Smooth muscle cell (in vitro differentiated cells): ENCODE results near the gene ACD. TPM values are rescaled to one million over a fixed set of nuclear protein-coding genes. Genes with fewer than 3 reads are reported as not detected.

Experiments
- DNase-seq: peaks from one replicate; lab custom pipeline; 2025; ENCODE audit not compliant: unreplicated experiment; lab: John Stamatoyannopoulos, UW
- H2AFZ ChIP-seq: fragments of 200-600 bp; sonication (generic); 2 replicates; pipeline ENCODE4 v1.6.0; 2016; ENCODE audit warnings: antibody characterized with exemption, low read depth, mild to moderate bottlenecking
- H3F3A ChIP-seq: fragments of 200-600 bp; sonication (generic); 2 replicates; pipeline ENCODE4 v1.6.0; 2017; ENCODE audit warnings: antibody characterized with exemption, low read depth
- H3K27ac ChIP-seq: fragments of 200-600 bp; sonication (generic); 2 replicates; pipeline ENCODE4 v1.5.1; 2016; ENCODE audit warnings: low read depth, mild to moderate bottlenecking
- H3K27me3 ChIP-seq: fragments of 200-600 bp; sonication (generic); 2 replicates; pipeline ENCODE4 v1.6.1; 2016; ENCODE audit warnings: low read depth, mild to moderate bottlenecking
- H3K36me3 ChIP-seq: fragments of 200-600 bp; sonication (generic); 2 replicates; pipeline ENCODE4 v1.5.1; 2016; ENCODE audit warnings: low read depth
- H3K4me1 ChIP-seq: fragments of 200-600 bp; sonication (generic); 2 replicates; pipeline ENCODE4 v1.5.1; 2016; ENCODE audit warnings: low read depth
- H3K4me2 ChIP-seq: fragments of 200-600 bp; sonication (generic); 2 replicates; pipeline ENCODE4 v1.6.0; 2016; ENCODE audit warnings: mild to moderate bottlenecking
- H3K4me3 ChIP-seq: fragments of 200-600 bp; sonication (generic); 2 replicates; pipeline ENCODE4 v1.5.1; 2016; ENCODE audit warnings: mild to moderate bottlenecking
- H3K79me2 ChIP-seq: fragments of 200-600 bp; sonication (generic); 2 replicates; pipeline ENCODE4 v1.6.0; 2016; ENCODE audit warnings: low read depth, mild to moderate bottlenecking
- H3K9ac ChIP-seq: fragments of 200-600 bp; sonication (generic); 2 replicates; pipeline ENCODE4 v1.6.0; 2016; ENCODE audit warnings: low read depth
- H3K9me3 ChIP-seq: fragments of 200-600 bp; sonication (generic); replicated peaks from 2 replicates; pipeline ENCODE4 v1.5.1; 2016; ENCODE audit warnings: low read depth
- H4K20me1 ChIP-seq: fragments of 200-600 bp; sonication (generic); 2 replicates; pipeline ENCODE4 v1.6.0; 2016; ENCODE audit warnings: low read depth
- WGBS: methylation state at CpG from one replicate; pipeline ENCODE4 v1.1.7; 2016; ENCODE audit warnings: low lambda C conversion rate; 5-methylcytosine and 5-hydroxymethylcytosine counted together
- polyA plus RNA-seq: library from polyadenylated mRNA; unstranded; fragments of >200 nt; fragmentation: Nextera tagmentation; extraction: Ambion mirVana; gene quantifications from 2 replicates; pipeline ENCODE4 v1.2.1, GENCODE V29; 2016
- total RNA-seq: library from RNA; depleted of rRNA; stranded (reverse); fragments of >200 nt; gene quantifications from 2 replicates; pipeline ENCODE4 v1.2.3, GENCODE V29; 2014
- TF ChIP-seq, protein P1 (sequence below): fragments of 200-600 bp; sonication (generic); IDR thresholded peaks from 2 replicates; pipeline ENCODE4 v1.5.1; 2017; ENCODE audit warnings: borderline replicate concordance, mild to moderate bottlenecking, antibody characterized with exemption; ENCODE audit not compliant: insufficient read depth, poor library complexity, severe bottlenecking

Gene ACD
- total and polyA plus RNA-seq, 2 experiments from 2014 or later = 21.9 to 31.7 TPM

DNA sequence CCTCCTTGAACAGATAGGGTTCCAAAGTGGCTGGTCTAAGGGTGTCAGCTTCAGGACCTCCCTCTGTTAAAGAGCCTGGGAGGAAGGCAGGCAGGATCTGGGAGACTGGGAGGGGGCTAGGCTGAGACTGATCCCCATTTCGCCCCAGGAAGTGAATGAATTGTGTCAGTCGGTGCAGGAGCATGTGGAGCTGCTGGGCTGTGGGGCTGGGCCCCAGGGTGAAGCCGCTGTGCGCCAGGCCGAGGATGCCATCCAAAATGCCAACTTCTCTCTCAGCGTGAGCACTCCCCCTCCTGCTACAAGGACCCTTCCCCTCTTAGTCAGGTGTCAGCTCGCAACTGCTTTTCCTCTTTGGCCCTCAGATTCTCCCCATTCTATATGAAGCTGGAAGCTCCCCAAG lies 9.0 kb downstream of the ACD start:
- TF ChIP-seq, protein P1, sequence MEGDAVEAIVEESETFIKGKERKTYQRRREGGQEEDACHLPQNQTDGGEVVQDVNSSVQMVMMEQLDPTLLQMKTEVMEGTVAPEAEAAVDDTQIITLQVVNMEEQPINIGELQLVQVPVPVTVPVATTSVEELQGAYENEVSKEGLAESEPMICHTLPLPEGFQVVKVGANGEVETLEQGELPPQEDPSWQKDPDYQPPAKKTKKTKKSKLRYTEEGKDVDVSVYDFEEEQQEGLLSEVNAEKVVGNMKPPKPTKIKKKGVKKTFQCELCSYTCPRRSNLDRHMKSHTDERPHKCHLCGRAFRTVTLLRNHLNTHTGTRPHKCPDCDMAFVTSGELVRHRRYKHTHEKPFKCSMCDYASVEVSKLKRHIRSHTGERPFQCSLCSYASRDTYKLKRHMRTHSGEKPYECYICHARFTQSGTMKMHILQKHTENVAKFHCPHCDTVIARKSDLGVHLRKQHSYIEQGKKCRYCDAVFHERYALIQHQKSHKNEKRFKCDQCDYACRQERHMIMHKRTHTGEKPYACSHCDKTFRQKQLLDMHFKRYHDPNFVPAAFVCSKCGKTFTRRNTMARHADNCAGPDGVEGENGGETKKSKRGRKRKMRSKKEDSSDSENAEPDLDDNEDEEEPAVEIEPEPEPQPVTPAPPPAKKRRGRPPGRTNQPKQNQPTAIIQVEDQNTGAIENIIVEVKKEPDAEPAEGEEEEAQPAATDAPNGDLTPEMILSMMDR = no peak
- Histone ChIP-seq H3K4me2 (no peak overlapping the region), H3K36me3 (no peaks in the 10 kb centered on the region), H3K4me1 (no peaks in the 10 kb centered on the region), H3K9ac (no peak overlapping the region), H3F3A (no peaks in the 10 kb centered on the region), H4K20me1 (no peaks in the 10 kb centered on the region), H3K27ac (no peak overlapping the region), H3K9me3 (no peaks in the 10 kb centered on the region), H3K27me3 (peaks cover 34% of the 10 kb centered on the region), H3K79me2 (no peaks in the 10 kb centered on the region), H3K4me3 (no peak overlapping the region), H2AFZ (no peak overlapping the region)
- DNase-seq = no peak
- WGBS = 92% methylated on average over 6 of the region's 7 CpGs

DNA sequence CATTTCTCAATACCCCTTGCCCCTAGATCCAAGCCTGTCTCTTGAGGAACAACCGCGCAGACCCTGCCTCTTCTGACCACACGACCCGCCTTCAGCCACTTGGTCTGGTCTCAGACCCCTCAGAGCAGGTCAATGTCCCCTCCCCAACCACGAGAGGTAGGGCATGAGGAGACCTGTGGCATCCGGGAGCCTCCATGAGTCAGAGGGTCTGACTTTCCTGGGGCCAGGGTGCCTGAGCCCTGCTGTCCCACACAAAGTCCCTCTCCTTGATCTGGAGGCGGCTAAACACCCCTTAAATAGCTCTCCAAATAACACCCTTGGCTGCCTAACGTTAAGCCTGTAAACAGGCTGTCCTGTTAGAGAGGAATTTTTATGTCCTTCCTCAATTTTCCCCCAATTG lies 10.0 kb downstream of the ACD start:
- DNase-seq = no peak
- Histone ChIP-seq H3K4me2 (no peak overlapping the region), H4K20me1 (no peaks in the 10 kb centered on the region), H3K27ac (no peak overlapping the region), H3K4me3 (no peak overlapping the region), H3K4me1 (no peaks in the 10 kb centered on the region), H3K9me3 (no peaks in the 10 kb centered on the region), H3F3A (no peaks in the 10 kb centered on the region), H3K27me3 (peaks cover 43% of the 10 kb centered on the region), H3K36me3 (no peaks in the 10 kb centered on the region), H3K79me2 (no peaks in the 10 kb centered on the region), H3K9ac (no peak overlapping the region), H2AFZ (no peak overlapping the region)
- 80% methylated on average over 8 of the region's 8 CpGs for WGBS
- TF ChIP-seq, protein P1 = no peak

DNA sequence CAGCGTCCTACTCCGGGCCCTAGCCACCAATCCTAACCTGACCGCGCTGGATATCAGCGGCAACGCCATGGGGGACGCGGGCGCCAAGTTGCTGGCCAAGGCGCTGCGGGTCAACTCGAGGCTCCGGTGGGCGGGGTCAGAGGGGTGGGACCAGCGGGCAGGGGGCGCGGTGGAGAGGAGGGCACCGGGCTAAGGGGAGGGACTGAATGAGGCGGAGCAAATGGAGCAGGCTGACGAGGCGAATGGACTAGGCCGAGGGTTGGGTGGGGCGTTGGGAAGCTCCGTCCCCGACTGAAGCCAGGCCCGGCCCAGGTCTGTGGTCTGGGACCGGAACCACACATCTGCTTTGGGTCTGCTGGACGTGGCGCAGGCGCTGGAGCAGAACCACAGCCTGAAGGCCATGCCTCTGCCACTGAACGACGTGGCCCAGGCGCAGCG lies 10.5 kb downstream of the ACD start:
- TF ChIP-seq, protein P1 = no peak
- Histone ChIP-seq H2AFZ (no peak overlapping the region), H3K79me2 (no peaks in the 10 kb centered on the region), H3K9ac (no peak overlapping the region), H3K27ac (no peak overlapping the region), H3K27me3 (peaks cover 49% of the 10 kb centered on the region), H3K4me2 (no peak overlapping the region), H3K4me1 (no peaks in the 10 kb centered on the region), H3F3A (no peaks in the 10 kb centered on the region), H3K4me3 (no peak overlapping the region), H3K36me3 (no peaks in the 10 kb centered on the region), H3K9me3 (no peaks in the 10 kb centered on the region), H4K20me1 (no peaks in the 10 kb centered on the region)
- WGBS = 52% methylated on average over 26 of the region's 34 CpGs
- no peak for DNase-seq

DNA sequence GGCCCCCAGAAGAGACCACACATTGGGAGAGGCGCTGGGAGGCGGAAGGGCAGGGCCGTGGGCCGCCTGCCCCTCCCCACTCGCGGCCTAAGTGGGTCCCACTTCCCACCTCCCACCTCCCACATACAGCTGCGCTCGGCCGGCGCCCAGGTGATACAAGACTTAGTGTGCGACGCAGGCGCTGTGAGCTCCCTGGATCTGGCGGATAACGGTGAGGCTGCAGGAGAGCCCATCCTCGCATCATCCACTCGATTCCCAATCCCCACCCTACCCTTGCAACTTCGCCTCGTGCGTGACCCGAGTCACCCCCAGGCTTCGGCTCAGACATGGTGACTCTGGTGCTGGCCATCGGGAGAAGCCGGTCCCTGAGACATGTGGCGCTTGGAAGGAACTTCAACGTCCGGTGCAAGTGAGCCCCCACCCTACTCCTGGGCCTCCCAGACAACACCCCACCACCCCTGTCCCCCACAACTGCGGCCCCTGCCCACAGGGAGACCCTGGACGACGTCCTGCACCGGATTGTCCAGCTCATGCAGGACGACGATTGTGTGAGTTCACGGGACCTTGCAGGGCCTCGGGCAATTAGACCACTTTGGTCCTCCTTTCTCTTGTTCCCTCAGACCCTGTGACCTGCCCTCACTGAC lies 11.2 kb downstream of the ACD start:
- no peaks in the 10 kb centered on the region for H3F3A ChIP-seq
- no peaks in the 10 kb centered on the region for H3K4me1 ChIP-seq
- H2AFZ ChIP-seq = no peak overlapping the region
- peaks cover 54% of the 10 kb centered on the region for H3K27me3 ChIP-seq
- H3K9me3 ChIP-seq = no peaks in the 10 kb centered on the region
- DNase-seq = no peak
- H3K36me3 ChIP-seq = no peaks in the 10 kb centered on the region
- H3K27ac ChIP-seq = no peak overlapping the region
- TF ChIP-seq, protein P1 = no peak
- no peak overlapping the region for H3K9ac ChIP-seq
- H3K4me2 ChIP-seq = no peak overlapping the region
- whole genome bisulfite sequencing = 88% methylated on average over 34 of the region's 35 CpGs
- H4K20me1 ChIP-seq = no peaks in the 10 kb centered on the region
- H3K79me2 ChIP-seq = no peaks in the 10 kb centered on the region
- no peak overlapping the region for H3K4me3 ChIP-seq
